Upper lobe of left lung (tissue), 6 donors: ENCODE data around the gene SMIM44. TPM values are rescaled to one million over a fixed set of nuclear protein-coding genes. Genes with fewer than 3 reads are reported as not detected.

Experiments
- ATAC-seq, 2 donors: fragments of 200-7000 bp; cut with Tn5 transposase; one replicate each; pipeline ENCODE4 v1.9.1; 2022; ENCODE audit warnings: mild to moderate bottlenecking in 2 of 2, moderate library complexity in 2 of 2; ENCODE audit not compliant: low FRiP score in 2 of 2
- DNase-seq, 2 donors: peaks; one replicate each; pipeline ENCODE4 v3.0.0-alpha.2; 2019 to 2020
- H3K27ac ChIP-seq, 4 donors: fragments of 200-600 bp; sonication (generic); one replicate each; pipeline ENCODE4 v1.5.1; 2016 to 2019
- H3K27me3 ChIP-seq, 4 donors: fragments of 200-600 bp; sonication (generic); one replicate each; pipeline ENCODE4 v1.5.1; 2017 to 2019
- H3K36me3 ChIP-seq, 4 donors: fragments of 200-600 bp; sonication (generic); one replicate each; pipeline ENCODE4 v1.5.1; 2016 to 2019
- H3K4me1 ChIP-seq, 4 donors: fragments of 200-600 bp; sonication (generic); one replicate each; pipeline ENCODE4 v1.5.1; 2018 to 2019
- H3K4me3 ChIP-seq, 4 donors: fragments of 200-600 bp; sonication (generic); one replicate each; pipeline ENCODE4 v1.5.1; 2017 to 2019; ENCODE audit warnings: mild to moderate bottlenecking in 2 of 4, moderate library complexity in 1 of 4
- H3K9me3 ChIP-seq, 4 donors: fragments of 200-600 bp; sonication (generic); one replicate each; pipeline ENCODE4 v1.5.1; 2018 to 2019
- EP300 ChIP-seq, 4 donors: sonication (generic); formaldehyde crosslinking; IDR thresholded peaks; one replicate each; pipeline ENCODE4 v1.5.1; 2017; ENCODE audit warnings: antibody characterized with exemption in 4 of 4, control low read depth in 2 of 4
- POLR2A ChIP-seq, 4 donors: fragments of 450-650 bp; IDR thresholded peaks; one replicate each; pipeline ENCODE4 v1.5.1; 2016 to 2017; ENCODE audit warnings: antibody characterized with exemption in 4 of 4, mild to moderate bottlenecking in 2 of 4
- POLR2AphosphoS5 ChIP-seq, 2 donors: sonication (generic); formaldehyde crosslinking; IDR thresholded peaks; one replicate each; pipeline ENCODE4 v1.5.1; 2017; ENCODE audit warnings: antibody characterized with exemption in 2 of 2
- WGBS, 2 donors: methylation state at CpG; one replicate each; pipeline ENCODE4 v1.1.5; 2017 to 2018; 5-methylcytosine and 5-hydroxymethylcytosine counted together
- total RNA-seq, 6 donors: library from RNA; depleted of rRNA in 4 of 6; stranded (reverse); fragments of >200 nt in 4 of 6; gene quantifications; one replicate each; pipeline versions ENCODE4 v1.1.0 to v1.2.1, GENCODE V29; 2016 to 2021
- TF ChIP-seq, protein P1 (sequence below), 6 experiments: fragments of 450-650 bp in 4 of 6; fragments of 200-600 bp in 2 of 6; sonication (generic) in 2 of 6; IDR thresholded peaks; one replicate each; pipeline ENCODE4 v1.5.1; 2016 to 2019; ENCODE audit warnings: antibody characterized with exemption in 6 of 6
- donor health status: DM: no; HTN: no; CAD: no; lungs with moderate emphysema.
- donor health status: DM: no; HTN: yes; CAD: no; lungs with severe emphysema.

Gene SMIM44
- total RNA-seq, 6 donors from 2014 or later = not detected

DNA sequence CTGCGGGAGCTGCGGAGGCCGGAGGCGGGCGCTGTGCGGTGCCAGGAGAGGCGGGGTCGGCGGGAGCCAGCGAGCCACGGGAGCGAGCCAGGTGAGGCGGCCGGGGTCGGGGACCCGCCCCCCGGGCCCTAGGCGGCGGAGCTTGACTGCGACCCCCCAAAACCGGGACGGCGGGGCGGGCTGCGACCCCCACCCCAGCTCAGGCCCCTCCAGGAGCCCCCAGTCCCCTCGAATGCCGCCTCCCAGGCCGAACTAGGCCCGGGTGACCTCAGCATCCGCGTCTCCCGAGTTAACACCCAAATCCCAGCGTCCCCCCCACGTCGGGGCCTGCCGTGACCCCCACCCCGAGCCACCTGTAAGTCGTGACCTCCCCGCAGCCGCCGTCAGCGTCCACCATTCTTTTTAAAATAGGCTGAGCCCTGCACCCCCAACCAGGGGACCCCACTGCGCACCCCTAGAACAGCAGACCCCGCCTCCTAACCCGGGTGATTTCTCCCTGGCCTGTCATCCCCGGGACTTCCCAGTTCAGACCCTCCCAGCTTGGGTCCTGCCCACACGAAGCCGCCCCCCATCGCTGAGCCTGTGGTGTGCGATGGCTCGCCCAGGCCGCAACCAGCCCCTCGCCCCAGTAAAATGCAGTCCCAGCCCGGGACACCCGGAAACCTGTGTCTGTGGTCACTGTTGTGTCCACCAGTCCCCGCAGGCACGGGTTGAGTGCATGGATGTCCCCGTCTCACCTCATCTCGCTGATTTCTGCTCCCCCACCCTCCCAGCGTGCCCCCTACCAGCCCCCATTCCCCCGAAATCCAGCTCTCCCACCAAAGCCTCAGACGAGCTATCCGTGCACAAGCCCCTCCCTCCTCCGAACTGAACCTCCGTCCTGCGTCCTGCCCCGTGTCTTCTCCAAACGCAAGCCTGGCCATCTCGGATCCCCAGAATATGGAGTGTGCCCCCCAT lies 23.4 kb upstream of the SMIM44 start:
- TF ChIP-seq POLR2AphosphoS5 (IDR thresholded peaks at IDR 0.05) = no peak
- TF ChIP-seq EP300 (IDR thresholded peaks at IDR 0.05) = no peak
- TF ChIP-seq, protein P1, sequence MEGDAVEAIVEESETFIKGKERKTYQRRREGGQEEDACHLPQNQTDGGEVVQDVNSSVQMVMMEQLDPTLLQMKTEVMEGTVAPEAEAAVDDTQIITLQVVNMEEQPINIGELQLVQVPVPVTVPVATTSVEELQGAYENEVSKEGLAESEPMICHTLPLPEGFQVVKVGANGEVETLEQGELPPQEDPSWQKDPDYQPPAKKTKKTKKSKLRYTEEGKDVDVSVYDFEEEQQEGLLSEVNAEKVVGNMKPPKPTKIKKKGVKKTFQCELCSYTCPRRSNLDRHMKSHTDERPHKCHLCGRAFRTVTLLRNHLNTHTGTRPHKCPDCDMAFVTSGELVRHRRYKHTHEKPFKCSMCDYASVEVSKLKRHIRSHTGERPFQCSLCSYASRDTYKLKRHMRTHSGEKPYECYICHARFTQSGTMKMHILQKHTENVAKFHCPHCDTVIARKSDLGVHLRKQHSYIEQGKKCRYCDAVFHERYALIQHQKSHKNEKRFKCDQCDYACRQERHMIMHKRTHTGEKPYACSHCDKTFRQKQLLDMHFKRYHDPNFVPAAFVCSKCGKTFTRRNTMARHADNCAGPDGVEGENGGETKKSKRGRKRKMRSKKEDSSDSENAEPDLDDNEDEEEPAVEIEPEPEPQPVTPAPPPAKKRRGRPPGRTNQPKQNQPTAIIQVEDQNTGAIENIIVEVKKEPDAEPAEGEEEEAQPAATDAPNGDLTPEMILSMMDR (IDR thresholded peaks at IDR 0.05) = no peak
- TF ChIP-seq POLR2A (IDR thresholded peaks at IDR 0.05) = no peak
- H3K36me3 ChIP-seq = peaks cover 0 to 21% (median 8%) of the 10 kb centered on the region in 4 donors
- H3K27me3 ChIP-seq = no peaks in the 10 kb centered on the region
- H3K9me3 ChIP-seq = no peaks in the 10 kb centered on the region
- 0 to 1% methylated on average over 15 to 43 of the region's 69 CpGs for WGBS, 2 donors
- DNase-seq = peak in 1 of 2 donors; percentile 30
- peak overlapping the region; percentile 86 to 96 (median 88) for H3K27ac ChIP-seq
- peak overlapping the region; percentile 86 to 100 (median 98) for H3K4me3 ChIP-seq
- ATAC-seq = peak in 1 of 2 donors; percentile 18
- peaks cover 15 to 39% (median 19%) of the 10 kb centered on the region in 4 donors for H3K4me1 ChIP-seq

DNA sequence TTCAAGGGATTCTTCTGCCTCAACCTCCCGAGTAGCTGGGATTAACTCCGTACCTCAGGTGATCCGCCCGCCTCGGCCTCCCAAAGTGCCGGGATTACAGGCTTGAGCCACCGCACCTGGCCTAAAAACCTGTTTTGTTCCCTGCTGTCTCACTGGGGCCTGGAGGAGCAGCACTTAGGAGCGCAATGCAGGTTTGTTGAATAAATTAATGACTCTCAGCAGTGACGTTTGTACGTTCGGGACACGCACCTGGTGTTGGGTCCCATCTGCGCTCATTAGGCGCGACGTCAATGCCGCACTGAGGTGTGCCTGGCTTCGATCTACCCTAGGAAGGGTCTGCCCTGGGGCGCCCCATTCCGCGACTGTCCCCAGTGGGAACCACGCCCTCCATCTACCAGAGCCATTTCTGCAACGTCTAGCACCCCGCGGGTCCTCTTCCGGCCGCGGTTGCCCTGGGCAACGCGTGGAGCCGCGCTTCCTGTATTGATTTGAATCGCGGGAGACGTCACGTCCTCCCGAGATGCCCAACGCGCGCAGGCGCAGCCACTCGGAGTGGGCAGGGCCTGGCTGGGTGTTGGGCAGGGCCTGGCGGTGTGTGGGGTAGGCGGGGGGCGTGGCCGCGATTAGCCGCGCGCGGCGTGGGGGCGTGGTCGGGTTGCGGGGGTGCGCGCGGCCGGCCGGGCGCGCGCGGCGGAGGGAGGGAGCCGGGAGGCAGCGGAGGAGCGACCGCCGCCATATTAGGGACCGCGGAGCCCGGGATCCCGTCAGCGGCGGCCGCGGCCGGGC lies 22.6 kb upstream of the SMIM44 start, which contains the start of gene FZR1:
TSS of gene FZR1 (plus strand) at position 714 of the 786 bp plus-strand sequence. CDS start 16,679 bp downstream, outside the sequence.
- H3K27me3 ChIP-seq = no peaks in the 10 kb centered on the region
- no peaks in the 10 kb centered on the region for H3K9me3 ChIP-seq
- H3K4me3 ChIP-seq = peak within 1 kb of the TSS; percentile 86 to 100 (median 98)
- ATAC-seq = peak; percentile 98
- TF ChIP-seq POLR2AphosphoS5 (IDR thresholded peaks at IDR 0.05) (peak; percentile 69 to 78), EP300 (IDR thresholded peaks at IDR 0.05) (peak in 1 of 4 donors; percentile 75), POLR2A (IDR thresholded peaks at IDR 0.05) (peak in 3 of 4 donors; percentile 67 to 80 (median 78))
- TF ChIP-seq, protein P1 (IDR thresholded peaks at IDR 0.05) = peak in 2 of 6 experiments; percentile 21 to 23
- WGBS, 2 donors = 3 to 5% methylated on average over 15 to 38 of the region's 79 CpGs
- DNase-seq = peak; percentile 100
- H3K27ac ChIP-seq = peak within 1 kb of the TSS; percentile 86 to 96 (median 88)
- H3K4me1 ChIP-seq = peaks cover 15 to 44% (median 21%) of the 10 kb centered on the region in 4 donors
- H3K36me3 ChIP-seq = peaks cover 0 to 14% (median 7%) of the 10 kb centered on the region in 4 donors

DNA sequence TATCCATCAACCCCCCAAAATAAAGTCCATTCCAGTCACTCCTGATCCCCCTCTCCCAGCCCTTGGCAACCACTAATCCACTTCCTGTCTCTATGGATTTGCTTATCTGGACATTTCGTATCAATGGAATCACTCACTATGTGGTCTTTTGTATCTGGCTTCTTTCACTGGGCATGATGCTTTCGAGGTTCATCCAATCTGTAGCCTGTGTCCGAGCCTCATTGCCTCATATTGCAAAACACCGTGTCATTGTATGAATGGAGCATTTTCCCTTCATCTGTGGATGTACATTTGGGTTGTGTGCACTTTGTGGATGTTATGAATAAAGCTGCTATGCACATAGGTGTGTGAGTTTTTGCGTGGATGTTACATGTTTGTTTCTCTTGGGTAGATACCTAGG lies 21.5 kb upstream of the SMIM44 start:
- TF ChIP-seq EP300 (IDR thresholded peaks at IDR 0.05) (no peak), POLR2AphosphoS5 (IDR thresholded peaks at IDR 0.05) (no peak), POLR2A (IDR thresholded peaks at IDR 0.05) (no peak)
- TF ChIP-seq, protein P1 (IDR thresholded peaks at IDR 0.05) = no peak
- peak overlapping the region in 2 of 4 donors; percentile 78 to 96 for H3K27ac ChIP-seq
- no peaks in the 10 kb centered on the region for H3K9me3 ChIP-seq
- WGBS, 2 donors = 71 to 85% methylated on average over 5 of the region's 5 CpGs
- peaks cover 0 to 5% (median 3%) of the 10 kb centered on the region in 4 donors for H3K36me3 ChIP-seq
- peaks cover 18 to 49% (median 25%) of the 10 kb centered on the region in 4 donors for H3K4me1 ChIP-seq
- no peak overlapping the region for H3K4me3 ChIP-seq
- H3K27me3 ChIP-seq = no peaks in the 10 kb centered on the region
- ATAC-seq (no peak), DNase-seq (no peak)

DNA sequence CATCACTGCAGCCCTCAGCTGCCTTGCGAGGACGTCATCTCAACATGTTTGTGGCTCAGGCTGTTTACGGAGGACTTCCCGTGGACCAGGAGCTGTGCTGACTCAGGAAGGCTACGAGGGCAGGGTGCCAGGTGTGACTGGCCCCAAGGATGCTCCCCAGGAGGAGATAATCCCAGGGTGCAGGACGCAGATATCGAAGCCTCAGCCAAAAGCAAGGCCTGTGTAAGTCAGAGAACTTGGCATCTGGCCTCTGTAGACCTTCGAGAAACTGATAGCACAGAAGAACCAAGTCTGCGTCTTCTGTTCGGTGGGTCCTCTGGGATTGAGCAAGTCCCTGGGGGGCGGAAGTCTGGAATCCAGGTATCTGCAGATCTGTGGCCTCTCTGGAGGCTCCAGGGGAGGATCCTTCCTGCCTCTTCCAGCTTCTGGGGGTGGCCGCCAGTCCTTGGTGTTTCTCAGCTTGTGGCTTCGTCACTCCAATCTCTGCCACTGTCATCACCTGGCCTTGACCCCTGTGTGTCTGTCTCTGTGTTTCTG lies 19.9 kb upstream of the SMIM44 start:
- 80 to 88% methylated on average over 13 of the region's 13 CpGs for WGBS, 2 donors
- H3K27me3 ChIP-seq = no peaks in the 10 kb centered on the region
- no peaks in the 10 kb centered on the region for H3K9me3 ChIP-seq
- H3K27ac ChIP-seq = no peak overlapping the region
- ATAC-seq = no peak
- no peak for DNase-seq
- H3K36me3 ChIP-seq = no peaks in the 10 kb centered on the region
- no peak overlapping the region for H3K4me3 ChIP-seq
- H3K4me1 ChIP-seq = peaks cover 18 to 50% (median 27%) of the 10 kb centered on the region in 4 donors
- TF ChIP-seq, protein P1 (IDR thresholded peaks at IDR 0.05) = no peak
- no peak for TF ChIP-seq POLR2A (IDR thresholded peaks at IDR 0.05)
- TF ChIP-seq EP300 (IDR thresholded peaks at IDR 0.05) = no peak
- TF ChIP-seq POLR2AphosphoS5 (IDR thresholded peaks at IDR 0.05) = no peak
